Glutamatergic neuron (in vitro differentiated cells): ENCODE results near the gene PROB1. TPM values are rescaled to one million over a fixed set of nuclear protein-coding genes. Genes with fewer than 3 reads are reported as not detected.

Experiments used
- DNase-seq: peaks from one replicate; pipeline ENCODE4 v3.0.0; 2022
- H3K27ac Mint-ChIP-seq: one replicate; pipeline ENCODE4 v1.8.0; 2020; ENCODE audit warnings: mild to moderate bottlenecking, mixed read lengths, inconsistent platforms; ENCODE audit not compliant: unreplicated experiment
- H3K27me3 Mint-ChIP-seq: one replicate; pipeline ENCODE4 v1.8.0; 2020; ENCODE audit warnings: mild to moderate bottlenecking, moderate library complexity, mixed read lengths, inconsistent platforms; ENCODE audit not compliant: unreplicated experiment
- H3K36me3 Mint-ChIP-seq: one replicate; pipeline ENCODE4 v1.8.0; 2020; ENCODE audit warnings: mild to moderate bottlenecking, mixed read lengths, inconsistent platforms; ENCODE audit not compliant: unreplicated experiment
- H3K4me1 Mint-ChIP-seq: one replicate; pipeline ENCODE4 v1.8.0; 2020; ENCODE audit warnings: mild to moderate bottlenecking, low read depth, mixed read lengths, inconsistent platforms; ENCODE audit not compliant: unreplicated experiment
- H3K4me3 Mint-ChIP-seq: one replicate; pipeline ENCODE4 v1.8.0; 2020; ENCODE audit warnings: mild to moderate bottlenecking, mixed read lengths, inconsistent platforms; ENCODE audit not compliant: unreplicated experiment
- H3K9me3 Mint-ChIP-seq: one replicate; pipeline ENCODE4 v1.8.0; 2020; ENCODE audit warnings: mild to moderate bottlenecking, moderate library complexity, mixed read lengths, inconsistent platforms; ENCODE audit not compliant: unreplicated experiment
- total RNA-seq: library from RNA; stranded (reverse); fragmentation: NEBNext Ultra II Directional; extraction: Animal tissue kit (Norgen Biotek cat#: 25700); gene quantifications from one replicate; pipeline ENCODE4 v1.2.1, GENCODE V29; 2021; ENCODE audit not compliant: unreplicated experiment
- TF ChIP-seq, protein P1 (sequence below): fragments of 200-600 bp; sonication (generic); IDR thresholded peaks from one replicate; pipeline ENCODE4 v1.5.0; 2021; ENCODE audit not compliant: partially characterized antibody, unreplicated experiment

Gene PROB1
- total RNA-seq, 1 donor from 2014 or later: 1.3 TPM

DNA sequence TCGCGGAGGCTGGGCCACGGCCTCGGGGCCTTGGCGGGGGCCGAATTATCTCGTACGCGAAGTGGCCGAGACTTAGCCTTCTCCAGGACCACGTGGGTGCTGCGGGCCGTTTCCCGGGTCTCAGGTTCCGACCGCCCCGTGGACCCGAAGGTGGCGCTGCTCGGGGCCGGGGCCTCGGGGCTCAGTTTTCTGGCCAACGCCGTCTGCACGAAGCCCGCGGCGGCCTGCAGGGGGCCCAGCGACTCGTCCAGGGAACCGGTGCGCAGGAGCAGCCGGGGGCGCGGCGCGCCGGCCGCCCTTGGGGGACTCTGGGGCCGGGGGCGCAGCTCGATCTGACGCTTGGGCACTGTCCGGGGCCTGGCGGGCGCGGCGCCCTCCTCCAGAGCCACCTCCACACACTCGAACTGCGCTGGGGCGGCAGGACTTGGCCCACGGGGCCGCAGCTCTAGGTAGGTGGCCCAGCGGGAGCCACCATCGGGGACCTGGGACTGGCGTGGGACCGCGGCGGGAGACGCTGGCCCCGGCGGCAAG, 716 bp downstream of the PROB1 start:
- TF ChIP-seq, protein P1, sequence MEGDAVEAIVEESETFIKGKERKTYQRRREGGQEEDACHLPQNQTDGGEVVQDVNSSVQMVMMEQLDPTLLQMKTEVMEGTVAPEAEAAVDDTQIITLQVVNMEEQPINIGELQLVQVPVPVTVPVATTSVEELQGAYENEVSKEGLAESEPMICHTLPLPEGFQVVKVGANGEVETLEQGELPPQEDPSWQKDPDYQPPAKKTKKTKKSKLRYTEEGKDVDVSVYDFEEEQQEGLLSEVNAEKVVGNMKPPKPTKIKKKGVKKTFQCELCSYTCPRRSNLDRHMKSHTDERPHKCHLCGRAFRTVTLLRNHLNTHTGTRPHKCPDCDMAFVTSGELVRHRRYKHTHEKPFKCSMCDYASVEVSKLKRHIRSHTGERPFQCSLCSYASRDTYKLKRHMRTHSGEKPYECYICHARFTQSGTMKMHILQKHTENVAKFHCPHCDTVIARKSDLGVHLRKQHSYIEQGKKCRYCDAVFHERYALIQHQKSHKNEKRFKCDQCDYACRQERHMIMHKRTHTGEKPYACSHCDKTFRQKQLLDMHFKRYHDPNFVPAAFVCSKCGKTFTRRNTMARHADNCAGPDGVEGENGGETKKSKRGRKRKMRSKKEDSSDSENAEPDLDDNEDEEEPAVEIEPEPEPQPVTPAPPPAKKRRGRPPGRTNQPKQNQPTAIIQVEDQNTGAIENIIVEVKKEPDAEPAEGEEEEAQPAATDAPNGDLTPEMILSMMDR: peak; percentile 64
- no peaks in the 10 kb centered on the region for H3K9me3 Mint-ChIP-seq
- H3K4me1 Mint-ChIP-seq: peaks cover 3% of the 10 kb centered on the region
- H3K27me3 Mint-ChIP-seq: peaks cover 14% of the 10 kb centered on the region
- no peaks in the 10 kb centered on the region for H3K36me3 Mint-ChIP-seq
- no peak overlapping the region for H3K27ac Mint-ChIP-seq
- peak; percentile 75 for DNase-seq
- H3K4me3 Mint-ChIP-seq: no peak overlapping the region

DNA sequence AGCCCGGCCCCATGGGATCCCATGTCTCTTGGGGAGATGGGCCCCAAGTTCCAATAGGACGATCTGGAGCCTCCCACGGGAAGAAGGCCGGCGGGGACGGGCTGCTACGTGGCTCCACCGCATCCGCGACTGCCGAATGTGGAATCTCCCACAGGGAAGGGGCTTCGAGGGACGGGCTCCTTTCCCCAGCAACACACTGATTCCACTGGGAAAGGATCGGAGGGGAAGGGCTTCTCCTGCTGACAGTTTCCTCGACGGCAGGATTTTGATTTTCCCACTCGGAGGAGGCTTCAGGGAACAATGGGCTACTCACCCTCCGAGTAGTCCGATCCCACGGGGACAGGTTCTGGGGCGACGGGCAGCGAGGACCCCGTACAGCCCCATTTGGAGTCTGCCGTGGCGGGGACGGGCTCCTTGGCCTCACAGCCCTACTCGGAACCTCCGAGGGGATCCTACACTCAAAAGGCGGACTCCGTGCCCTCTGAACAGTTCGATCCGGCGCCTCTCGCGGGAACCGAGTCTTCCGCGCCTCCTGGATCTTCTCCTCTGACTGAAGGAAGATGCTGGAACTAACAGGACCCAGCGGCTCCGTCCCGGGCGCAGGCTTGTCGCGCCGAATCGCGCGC, 1.3 kb downstream of the PROB1 start:
- Mint-ChIP-seq H3K9me3 (no peaks in the 10 kb centered on the region), H3K27ac (no peak overlapping the region), H3K4me3 (peak overlapping the region; percentile 46), H3K36me3 (no peaks in the 10 kb centered on the region), H3K27me3 (peaks cover 14% of the 10 kb centered on the region), H3K4me1 (peaks cover 3% of the 10 kb centered on the region)
- TF ChIP-seq, protein P1: no peak
- no peak for DNase-seq

DNA sequence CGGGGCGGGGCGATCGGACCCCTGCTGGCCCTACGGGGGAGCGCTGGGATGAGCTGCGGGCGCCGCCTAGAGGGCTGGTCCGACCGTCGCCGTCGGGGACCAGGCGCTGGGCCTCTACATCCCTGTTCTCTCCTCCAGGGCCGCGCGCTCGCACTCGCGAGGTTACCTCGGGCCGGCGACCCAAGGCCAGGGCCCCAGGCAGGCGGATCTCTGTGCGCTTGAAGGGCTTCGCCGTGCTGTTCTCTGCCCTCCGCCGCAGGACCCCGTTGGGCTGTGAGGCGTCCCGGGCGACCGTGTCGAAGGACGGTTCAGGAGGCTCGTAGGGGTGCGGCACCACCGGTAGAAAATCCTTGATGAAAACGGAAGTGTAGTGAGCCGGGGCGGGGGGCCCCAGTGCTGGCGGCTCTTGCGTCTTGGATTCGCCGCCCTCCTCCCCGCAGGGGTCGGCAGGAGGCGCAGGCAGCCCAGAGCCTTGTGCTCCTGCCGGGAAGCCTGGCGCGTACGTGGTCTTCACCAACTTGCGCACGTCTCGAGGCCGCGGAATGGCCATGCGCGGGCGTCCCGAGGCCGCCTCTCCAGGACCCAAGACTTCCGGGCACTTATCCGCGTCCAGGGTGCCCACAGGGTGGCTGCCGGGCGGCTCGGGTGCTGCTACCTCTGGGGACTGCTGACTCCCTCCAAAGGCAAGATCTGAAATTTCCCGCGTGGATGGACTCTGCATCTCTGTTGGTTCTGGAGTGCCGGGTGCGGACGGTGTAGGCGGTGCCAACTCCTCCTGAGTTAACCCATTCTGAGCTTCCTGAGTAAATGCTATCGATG, 2.0 kb downstream of the PROB1 start:
- peak; percentile 89 for DNase-seq
- H3K27ac Mint-ChIP-seq: no peak overlapping the region
- no peaks in the 10 kb centered on the region for H3K9me3 Mint-ChIP-seq
- TF ChIP-seq, protein P1: peak; percentile 76
- peaks cover 3% of the 10 kb centered on the region for H3K4me1 Mint-ChIP-seq
- H3K27me3 Mint-ChIP-seq: peaks cover 14% of the 10 kb centered on the region
- no peaks in the 10 kb centered on the region for H3K36me3 Mint-ChIP-seq
- H3K4me3 Mint-ChIP-seq: peak overlapping the region; percentile 78

DNA sequence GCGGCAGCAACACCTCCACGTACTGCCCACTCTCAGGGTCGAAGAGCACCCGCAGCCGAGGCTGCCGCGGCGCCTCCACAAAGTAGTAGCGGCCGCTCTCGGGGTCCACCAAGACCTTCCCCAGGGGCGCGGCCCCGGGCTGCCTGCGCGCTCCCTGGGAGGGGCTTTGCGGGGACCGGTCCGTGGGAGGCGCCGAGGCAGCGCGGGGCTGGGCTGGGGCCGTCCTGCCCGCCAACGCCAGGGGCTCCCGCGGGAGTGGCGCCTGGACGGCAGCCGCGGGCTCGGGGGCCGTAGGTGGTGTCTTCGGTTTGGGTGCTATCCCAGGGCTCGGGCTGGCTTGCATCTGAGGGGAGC, 2.6 kb downstream of the PROB1 start:
- Mint-ChIP-seq H3K4me3 (no peak overlapping the region), H3K27ac (no peak overlapping the region), H3K36me3 (no peaks in the 10 kb centered on the region), H3K4me1 (peaks cover 3% of the 10 kb centered on the region), H3K27me3 (peaks cover 14% of the 10 kb centered on the region), H3K9me3 (no peaks in the 10 kb centered on the region)
- TF ChIP-seq, protein P1: no peak
- DNase-seq: no peak
